ENCODE results near the gene ABHD11.

The ABHD11 gene

DNA sequence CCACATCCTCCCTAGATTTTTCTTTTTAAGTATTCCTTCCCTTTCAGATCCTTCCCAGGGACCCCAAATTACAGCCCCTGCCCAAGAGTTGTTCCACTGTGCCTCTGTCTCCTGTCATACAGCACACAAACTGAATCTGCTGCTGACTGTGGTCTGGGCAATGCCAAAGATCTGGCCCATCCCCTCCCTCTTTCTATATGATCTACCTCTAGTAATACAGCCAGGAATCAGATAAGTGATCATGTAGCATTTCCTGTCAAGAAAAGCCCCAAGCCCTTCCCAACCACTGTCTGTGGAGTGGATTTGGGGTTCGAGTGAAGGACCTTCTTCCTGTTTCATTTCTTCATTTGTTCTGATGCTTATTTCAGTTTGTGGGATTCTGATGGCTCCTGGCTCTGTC, 25.8 kb downstream of the ABHD11 start:
- Histone ChIP-seq H3K4me3 (IDR thresholded peaks at IDR 0.05; ENCODE audit: insufficient read depth, low read depth, low read length) (no peak overlapping the region), H3K36me3 (ENCODE audit: insufficient read depth) (no peaks in the 10 kb centered on the region), H3K9ac (no peak overlapping the region), H2AFZ (ENCODE audit: low read depth) (no peak overlapping the region), H3K4me1 (ENCODE audit: low read depth, poor library complexity, severe bottlenecking) (peaks cover 31% of the 10 kb centered on the region), H3K4me2 (no peak overlapping the region), H3K27me3 (ENCODE audit: insufficient read depth, low read depth) (no peaks in the 10 kb centered on the region), H3K27ac (no peak overlapping the region), H3K79me2 (ENCODE audit: insufficient read depth, low read depth) (peaks cover 22% of the 10 kb centered on the region), H4K20me1 (ENCODE audit: insufficient read depth) (no peaks in the 10 kb centered on the region)
- TF ChIP-seq, protein P1, sequence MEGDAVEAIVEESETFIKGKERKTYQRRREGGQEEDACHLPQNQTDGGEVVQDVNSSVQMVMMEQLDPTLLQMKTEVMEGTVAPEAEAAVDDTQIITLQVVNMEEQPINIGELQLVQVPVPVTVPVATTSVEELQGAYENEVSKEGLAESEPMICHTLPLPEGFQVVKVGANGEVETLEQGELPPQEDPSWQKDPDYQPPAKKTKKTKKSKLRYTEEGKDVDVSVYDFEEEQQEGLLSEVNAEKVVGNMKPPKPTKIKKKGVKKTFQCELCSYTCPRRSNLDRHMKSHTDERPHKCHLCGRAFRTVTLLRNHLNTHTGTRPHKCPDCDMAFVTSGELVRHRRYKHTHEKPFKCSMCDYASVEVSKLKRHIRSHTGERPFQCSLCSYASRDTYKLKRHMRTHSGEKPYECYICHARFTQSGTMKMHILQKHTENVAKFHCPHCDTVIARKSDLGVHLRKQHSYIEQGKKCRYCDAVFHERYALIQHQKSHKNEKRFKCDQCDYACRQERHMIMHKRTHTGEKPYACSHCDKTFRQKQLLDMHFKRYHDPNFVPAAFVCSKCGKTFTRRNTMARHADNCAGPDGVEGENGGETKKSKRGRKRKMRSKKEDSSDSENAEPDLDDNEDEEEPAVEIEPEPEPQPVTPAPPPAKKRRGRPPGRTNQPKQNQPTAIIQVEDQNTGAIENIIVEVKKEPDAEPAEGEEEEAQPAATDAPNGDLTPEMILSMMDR (conservative IDR thresholded peaks at IDR 0.05; ENCODE audit: low read depth, low read length), result no peak

DNA sequence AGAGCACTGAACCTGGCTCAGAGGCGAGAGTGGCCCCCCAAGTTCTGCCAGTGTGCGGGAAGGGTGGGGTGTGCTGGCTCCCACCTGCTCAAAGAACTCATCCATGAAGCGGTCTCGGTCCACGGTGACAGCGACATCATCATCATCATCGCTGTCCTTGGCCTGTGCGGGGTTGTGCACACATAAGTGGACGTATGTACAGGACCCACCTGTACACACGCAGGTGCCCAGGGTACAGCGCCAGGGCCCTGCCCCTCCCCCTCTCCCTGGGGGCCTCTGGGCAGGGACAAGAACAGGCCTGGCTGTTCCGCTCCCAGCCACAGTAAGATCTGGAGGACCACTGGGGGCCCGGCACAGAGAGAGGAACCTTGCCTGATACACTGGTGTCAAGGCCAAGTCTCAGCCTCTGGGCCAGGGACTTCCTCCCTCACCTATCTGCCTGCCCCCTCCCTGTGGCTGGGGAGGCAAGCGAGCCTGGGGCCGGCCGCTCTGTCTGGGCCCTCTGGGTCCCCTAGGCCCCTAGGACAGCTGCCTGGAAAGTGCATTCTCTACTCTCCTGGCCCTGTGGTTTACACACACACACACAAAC, 29.5 kb downstream of the ABHD11 start:
- no peaks in the 10 kb centered on the region for H3K36me3 ChIP-seq (ENCODE audit: insufficient read depth)
- no peak overlapping the region for H3K9ac ChIP-seq
- no peak overlapping the region for H2AFZ ChIP-seq (ENCODE audit: low read depth)
- no peak overlapping the region for H3K4me3 ChIP-seq (IDR thresholded peaks at IDR 0.05; ENCODE audit: insufficient read depth, low read depth, low read length)
- TF ChIP-seq, protein P1 (conservative IDR thresholded peaks at IDR 0.05; ENCODE audit: low read depth, low read length), result no peak
- no peaks in the 10 kb centered on the region for H4K20me1 ChIP-seq (ENCODE audit: insufficient read depth)
- H3K4me2 ChIP-seq, result no peak overlapping the region
- peaks cover 2% of the 10 kb centered on the region for H3K79me2 ChIP-seq (ENCODE audit: insufficient read depth, low read depth)
- no peak overlapping the region for H3K27ac ChIP-seq
- no peaks in the 10 kb centered on the region for H3K27me3 ChIP-seq (ENCODE audit: insufficient read depth, low read depth)
- H3K4me1 ChIP-seq (ENCODE audit: low read depth, poor library complexity, severe bottlenecking), result no peaks in the 10 kb centered on the region

DNA sequence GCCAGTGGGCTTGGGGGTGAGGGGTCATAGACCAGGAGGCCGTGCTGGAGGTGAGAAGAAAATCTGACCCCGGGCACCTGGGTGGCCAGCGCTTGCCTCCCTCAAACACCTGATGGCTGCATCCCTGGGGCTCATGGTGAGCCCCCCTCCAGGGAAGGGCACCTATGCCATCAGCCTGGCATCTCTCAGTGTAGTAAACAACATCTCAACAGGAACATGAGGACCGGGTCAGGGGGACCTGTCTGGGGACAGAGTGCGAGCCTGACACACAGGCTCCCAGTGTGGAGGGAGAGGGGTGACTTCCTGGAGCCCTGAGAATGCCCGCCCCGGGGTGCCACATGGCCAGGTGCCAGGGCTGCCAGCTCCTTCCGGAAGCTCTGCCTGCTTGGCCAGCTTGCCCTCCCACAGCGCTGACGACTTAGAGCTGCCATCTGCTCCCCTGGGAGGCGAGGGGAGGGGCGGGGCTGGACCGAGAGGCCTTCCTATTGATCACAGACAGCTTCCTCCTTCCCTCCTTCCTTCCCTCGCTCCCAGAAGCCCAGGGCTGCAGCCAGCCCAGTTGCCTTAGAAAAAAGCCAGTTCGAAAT, 31.5 kb downstream of the ABHD11 start:
- no peaks in the 10 kb centered on the region; the same call in 1 of the 2 replicates for H3K79me2 ChIP-seq (ENCODE audit: insufficient read depth, low read depth)
- TF ChIP-seq, protein P1 (conservative IDR thresholded peaks at IDR 0.05; ENCODE audit: low read depth, low read length), result no peak
- no peak overlapping the region for H3K9ac ChIP-seq
- H4K20me1 ChIP-seq (ENCODE audit: insufficient read depth), result no peaks in the 10 kb centered on the region
- no peaks in the 10 kb centered on the region for H3K27me3 ChIP-seq (ENCODE audit: insufficient read depth, low read depth)
- H3K4me1 ChIP-seq (ENCODE audit: low read depth, poor library complexity, severe bottlenecking), result no peaks in the 10 kb centered on the region
- H3K4me3 ChIP-seq (IDR thresholded peaks at IDR 0.05; ENCODE audit: insufficient read depth, low read depth, low read length), result no peak overlapping the region
- H2AFZ ChIP-seq (ENCODE audit: low read depth), result no peak overlapping the region
- no peaks in the 10 kb centered on the region for H3K36me3 ChIP-seq (ENCODE audit: insufficient read depth)
- H3K4me2 ChIP-seq, result no peak overlapping the region
- no peak overlapping the region for H3K27ac ChIP-seq

DNA sequence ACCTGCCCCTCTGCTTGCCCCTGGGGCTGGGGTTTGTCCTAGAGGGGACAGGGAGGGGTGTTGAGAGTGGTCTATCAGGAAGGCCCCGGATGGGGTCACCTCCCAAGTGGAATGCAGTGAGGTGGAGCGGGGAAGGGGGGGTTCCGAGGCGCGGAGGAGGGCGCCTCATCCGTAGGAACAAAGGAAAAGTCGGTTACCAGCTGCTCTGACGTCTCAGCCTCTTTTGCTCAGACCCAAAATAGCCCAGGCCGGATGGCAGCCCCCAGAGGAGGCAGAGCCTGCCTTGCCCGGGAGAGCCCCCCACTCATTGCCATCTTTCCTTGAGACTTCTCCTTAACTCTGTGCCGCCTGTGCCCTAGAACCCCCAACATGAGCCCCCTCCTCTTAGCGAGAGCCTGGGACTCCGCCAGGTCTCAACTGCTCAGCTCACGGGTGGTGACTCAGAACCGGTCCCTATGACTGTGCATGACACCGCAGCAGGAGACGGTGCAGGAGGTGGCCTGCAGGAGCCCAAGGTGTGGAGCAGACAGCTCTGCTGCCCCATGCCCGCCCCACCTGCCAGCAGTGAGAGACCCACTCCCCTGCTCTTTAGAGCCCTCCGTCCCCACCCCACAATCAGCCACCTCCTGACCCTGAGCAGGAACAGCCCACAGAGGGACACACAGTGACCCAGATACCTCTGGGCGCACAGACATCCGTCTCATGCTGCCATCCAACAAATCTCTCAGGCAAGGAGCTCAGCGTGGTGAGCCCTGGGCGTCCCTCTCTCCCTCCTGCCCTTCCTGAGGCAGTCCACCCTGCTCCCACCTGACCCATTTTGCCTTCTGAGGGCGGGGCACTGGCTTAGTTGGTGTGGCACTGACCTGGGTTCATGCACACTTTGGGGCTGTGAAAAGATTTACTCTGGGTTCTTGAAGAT, 32.2 kb downstream of the ABHD11 start:
- Histone ChIP-seq H4K20me1 (ENCODE audit: insufficient read depth) (no peaks in the 10 kb centered on the region), H3K27me3 (ENCODE audit: insufficient read depth, low read depth) (no peaks in the 10 kb centered on the region), H2AFZ (ENCODE audit: low read depth) (no peak overlapping the region), H3K27ac (no peak overlapping the region), H3K9ac (no peak overlapping the region), H3K36me3 (ENCODE audit: insufficient read depth) (no peaks in the 10 kb centered on the region), H3K4me2 (no peak overlapping the region), H3K79me2 (ENCODE audit: insufficient read depth, low read depth) (no peaks in the 10 kb centered on the region; the same call in 1 of the 2 replicates), H3K4me3 (IDR thresholded peaks at IDR 0.05; ENCODE audit: insufficient read depth, low read depth, low read length) (no peak overlapping the region), H3K4me1 (ENCODE audit: low read depth, poor library complexity, severe bottlenecking) (no peaks in the 10 kb centered on the region)
- TF ChIP-seq, protein P1 (conservative IDR thresholded peaks at IDR 0.05; ENCODE audit: low read depth, low read length), result no peak

Data from KMS-11 (cell line).